ENCODE measurements around the gene YARS1. TPM values are rescaled to one million over a fixed set of nuclear protein-coding genes. Genes with fewer than 3 reads are reported as not detected.

Gene YARS1
- polyA plus RNA-seq, 4 donors: 53.6 to 69.5 (median 59.9) TPM

GRCh38 chr1:32766328-32766972 lies 50.7 kb downstream of the YARS1 start:
- no peak for DNase-seq (ENCODE audit: low read depth in 4 of 4, low spot score in 3 of 4)

DNA sequence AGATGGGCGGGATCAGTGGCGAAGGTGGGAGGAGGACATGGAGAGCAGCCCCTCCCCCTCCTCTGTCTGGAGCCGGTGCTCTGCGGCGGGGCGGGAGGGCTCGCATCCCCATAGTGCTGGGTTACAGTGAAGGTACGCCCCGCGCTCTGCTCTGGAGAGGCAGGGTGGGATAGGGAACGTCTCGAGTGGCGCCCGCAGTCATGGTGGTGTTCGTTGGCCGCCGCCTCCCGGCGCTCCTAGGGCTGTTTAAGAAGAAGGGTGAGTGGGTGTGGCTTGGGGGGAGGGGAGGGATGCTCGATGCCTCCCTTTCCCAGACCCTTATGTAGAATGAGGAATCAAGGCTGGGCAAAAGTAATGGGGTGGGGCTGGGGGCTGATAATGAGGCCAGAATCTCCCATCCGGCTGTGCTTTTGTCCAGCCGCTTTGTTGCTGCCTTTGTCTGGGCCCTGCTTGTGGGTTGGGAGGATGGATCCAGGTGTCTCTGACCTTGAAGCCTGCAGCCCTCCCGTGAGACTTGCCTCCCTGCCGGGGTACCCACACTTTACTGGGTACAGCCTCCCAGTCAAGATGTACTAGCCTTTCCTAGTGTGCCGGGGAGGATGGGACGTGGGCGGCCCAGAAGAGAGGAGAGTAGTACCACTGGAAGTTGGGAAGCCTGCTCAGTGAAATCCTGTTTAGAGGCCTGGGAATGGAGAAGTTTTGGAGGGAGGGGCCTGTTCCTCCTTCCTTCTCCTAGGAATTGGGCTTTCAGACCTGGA lies 51.4 kb downstream of the YARS1 start:
- no peak for DNase-seq (ENCODE audit: low read depth in 4 of 4, low spot score in 3 of 4)

DNA sequence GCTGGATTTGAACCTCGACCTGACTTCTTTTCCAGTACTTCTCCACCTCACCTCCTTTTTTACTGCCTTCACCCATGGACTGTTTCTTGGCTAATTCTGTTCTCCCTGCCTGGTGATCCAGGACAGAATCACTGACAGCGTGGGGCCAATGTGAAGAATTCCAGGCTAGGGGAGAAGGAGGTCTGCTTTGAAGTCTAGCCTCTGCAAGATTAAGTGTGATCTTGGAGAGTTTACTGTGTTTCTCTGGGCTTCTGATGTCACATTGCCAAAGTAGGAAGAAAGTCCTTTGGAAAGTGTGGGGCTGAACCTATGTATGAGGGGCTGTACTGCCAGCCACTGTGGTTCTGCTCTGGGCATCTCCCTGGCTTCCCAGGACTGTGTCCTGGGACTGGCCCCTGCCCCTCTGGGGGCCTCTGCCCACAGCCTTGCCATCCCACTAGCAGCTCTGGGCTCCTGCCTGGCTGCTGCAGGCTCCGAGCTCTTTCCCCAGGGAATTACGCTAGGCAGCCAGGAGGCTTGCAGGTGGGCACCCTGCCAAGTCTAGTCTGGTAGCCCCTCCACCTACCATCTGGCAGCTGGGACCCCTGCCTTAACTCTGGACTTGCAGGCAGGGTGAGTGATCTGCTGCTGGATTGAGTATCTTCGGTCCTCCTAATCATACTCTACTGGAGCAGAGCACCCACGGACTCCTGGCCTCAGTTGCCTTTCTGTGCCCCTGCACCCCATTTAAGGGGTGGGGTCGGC lies 52.2 kb downstream of the YARS1 start:
- no peak for DNase-seq (ENCODE audit: low read depth in 4 of 4, low spot score in 3 of 4)

GRCh38 chr1:32763221-32763620 lies 53.9 kb downstream of the YARS1 start:
- no peak for DNase-seq (ENCODE audit: low read depth in 4 of 4, low spot score in 3 of 4)

DNA sequence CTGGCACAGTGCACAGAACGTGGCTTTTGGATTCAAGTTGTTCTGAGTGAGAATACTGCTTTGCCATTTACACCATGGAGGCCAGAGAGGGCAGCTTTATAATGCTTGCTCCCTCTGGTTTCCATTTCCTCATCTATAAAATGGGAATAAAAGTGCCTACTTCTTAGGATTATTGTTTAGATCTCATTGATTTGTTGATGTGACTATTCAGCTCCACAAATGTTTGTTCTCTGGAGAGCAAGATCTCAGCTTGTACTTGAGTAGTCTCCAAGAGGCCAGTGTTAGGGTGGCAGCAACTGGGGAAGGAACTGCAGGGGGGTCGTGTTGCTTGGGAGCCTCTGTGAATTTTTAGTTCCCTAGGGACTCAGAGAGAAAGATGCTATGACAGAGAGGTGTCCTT lies 55.2 kb downstream of the YARS1 start:
- no peak for DNase-seq (ENCODE audit: low read depth in 4 of 4, low spot score in 3 of 4)

- DNase-seq (ENCODE audit: low read depth in 4 of 4, low spot score in 3 of 4): no peak
These were observed 55.8 kb downstream of the YARS1 start for GRCh38 chr1:32761253-32761877.

GRCh38 chr1:32759997-32760623 lies 57.0 kb downstream of the YARS1 start:
- peak in 1 of 4 donors; percentile 71 for DNase-seq (ENCODE audit: low read depth in 4 of 4, low spot score in 3 of 4)

DNA sequence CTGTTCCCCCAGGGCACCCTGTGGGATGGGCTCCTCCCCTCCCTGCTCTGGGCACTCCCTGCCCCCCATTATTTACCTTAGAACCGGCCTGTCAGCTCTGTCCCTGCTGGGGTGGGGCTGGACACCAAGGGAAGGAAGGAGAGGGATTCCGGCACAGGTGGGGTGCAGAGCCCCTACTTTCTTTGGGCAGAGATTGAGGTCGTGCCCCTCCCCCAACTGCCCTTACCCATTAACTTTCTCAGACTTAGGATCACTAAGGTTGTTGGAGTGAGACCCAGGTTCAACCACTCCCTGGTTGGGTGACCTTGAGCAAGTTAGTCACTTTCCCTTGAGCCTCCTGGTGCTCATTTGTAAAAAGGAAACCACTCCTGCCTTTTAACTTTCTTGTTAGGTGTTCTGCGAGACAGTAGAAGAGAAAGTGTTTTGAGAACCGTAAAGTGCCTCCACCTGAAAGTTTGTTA lies 57.6 kb downstream of the YARS1 start:
- DNase-seq (ENCODE audit: low read depth in 4 of 4, low spot score in 3 of 4): no peak

GRCh38 chr1:32758795-32759430 lies 58.2 kb downstream of the YARS1 start:
- no peak for DNase-seq (ENCODE audit: low read depth in 4 of 4, low spot score in 3 of 4)

GRCh38 chr1:32758177-32758794 lies 58.9 kb downstream of the YARS1 start:
- no peak for DNase-seq (ENCODE audit: low read depth in 4 of 4, low spot score in 3 of 4)

DNA sequence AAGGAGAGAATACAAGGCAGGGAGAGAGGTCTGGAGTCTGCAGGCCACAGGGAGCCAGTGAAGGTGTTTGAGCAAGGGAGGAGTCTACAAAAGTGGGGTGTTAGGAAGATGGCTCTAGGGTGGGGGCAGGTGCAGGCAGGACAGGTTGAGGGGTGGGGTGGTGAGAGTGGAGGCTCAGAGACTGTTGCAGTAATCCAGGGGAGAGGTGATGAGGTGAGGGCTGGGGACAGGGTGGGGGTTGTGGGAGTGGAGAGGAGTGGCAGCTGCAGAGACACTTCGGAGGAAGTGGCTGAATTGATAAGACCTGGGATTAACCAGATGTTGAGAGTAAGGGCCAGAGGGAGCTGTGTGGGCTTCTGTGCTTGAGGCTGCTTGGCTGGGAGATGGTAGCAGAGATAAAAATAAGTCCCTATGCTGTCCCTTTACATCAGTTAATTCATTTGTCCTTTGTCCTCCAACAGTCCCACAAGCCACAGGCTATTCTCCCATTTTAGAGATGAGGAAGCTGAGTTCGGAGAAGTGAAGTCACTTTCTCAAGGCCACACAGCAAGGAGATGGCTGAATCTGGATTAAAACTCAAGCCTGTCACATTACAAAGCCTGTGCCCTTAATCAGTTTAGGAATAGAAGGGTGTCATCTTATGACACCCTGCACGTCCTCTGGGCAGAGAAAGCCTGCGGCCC lies 59.8 kb downstream of the YARS1 start:
- no peak for DNase-seq (ENCODE audit: low read depth in 4 of 4, low spot score in 3 of 4)

GRCh38 chr1:32755810-32756159 lies 61.4 kb downstream of the YARS1 start:
- DNase-seq (ENCODE audit: low read depth in 4 of 4, low spot score in 3 of 4): no peak

- no peak for DNase-seq (ENCODE audit: low read depth in 4 of 4, low spot score in 3 of 4)
These were observed 61.9 kb downstream of the YARS1 start for GRCh38 chr1:32755098-32755809.

DNA sequence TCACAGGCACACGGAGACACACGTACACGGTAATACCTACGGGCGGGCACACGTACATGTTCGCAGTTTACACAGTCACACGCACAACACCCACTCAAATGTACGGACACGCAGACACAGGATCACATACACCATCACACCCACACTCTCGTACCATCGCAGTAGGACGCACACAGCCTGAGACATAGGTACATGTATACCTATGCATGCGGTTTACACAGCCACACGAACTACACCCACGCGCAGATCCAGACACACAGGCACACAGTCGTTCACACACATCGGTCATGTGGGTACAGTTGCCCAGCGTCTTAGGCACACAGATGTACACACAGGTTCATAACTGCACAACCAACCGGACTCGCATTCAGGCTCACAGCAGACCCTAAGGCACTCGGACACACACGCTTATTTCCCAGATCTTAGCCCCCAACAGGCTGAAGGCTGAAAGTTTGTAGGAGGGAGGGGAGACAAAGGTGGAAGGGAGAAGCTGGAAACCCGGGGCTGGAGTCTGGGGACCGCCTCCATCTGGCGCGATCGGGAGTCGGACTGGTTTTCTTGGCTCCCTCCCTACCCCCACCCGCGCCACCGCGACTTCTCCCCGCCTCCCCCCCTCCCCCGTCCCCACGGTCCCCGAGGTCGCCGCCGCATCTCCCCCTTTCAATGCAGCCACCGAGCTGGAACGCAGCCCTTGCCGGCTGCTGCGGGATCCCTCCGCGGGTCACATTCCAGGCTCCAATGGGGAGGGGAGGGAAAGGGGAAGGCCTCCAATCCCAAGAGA lies 62.7 kb downstream of the YARS1 start:
- no peak for DNase-seq (ENCODE audit: low read depth in 4 of 4, low spot score in 3 of 4)

- DNase-seq (ENCODE audit: low read depth in 4 of 4, low spot score in 3 of 4): peak in 3 of 4 donors; percentile 72 to 79 (median 78)
These were observed 63.4 kb downstream of the YARS1 start for GRCh38 chr1:32753532-32754316.

DNA sequence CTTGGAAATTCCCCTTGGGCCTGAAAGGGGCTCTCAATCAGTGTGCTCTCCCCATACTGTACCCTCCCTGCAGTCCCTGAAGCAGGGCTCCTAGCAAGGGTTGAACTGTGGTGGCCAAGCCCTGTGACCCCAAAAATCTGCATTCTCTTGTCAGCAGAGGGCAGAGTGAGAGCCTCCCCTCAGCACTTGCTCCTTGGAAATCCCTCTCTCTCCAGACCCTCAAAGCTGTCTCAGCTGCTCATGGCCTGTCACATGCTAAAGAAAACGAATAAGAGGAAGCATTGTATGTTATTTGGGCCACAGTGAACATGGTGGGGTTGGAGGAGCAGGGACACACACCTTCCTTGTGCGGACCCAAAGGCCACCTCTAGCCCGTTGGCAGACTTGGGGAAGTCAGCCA lies 67.4 kb downstream of the YARS1 start:
- DNase-seq (ENCODE audit: low read depth in 4 of 4, low spot score in 3 of 4): no peak

DNA sequence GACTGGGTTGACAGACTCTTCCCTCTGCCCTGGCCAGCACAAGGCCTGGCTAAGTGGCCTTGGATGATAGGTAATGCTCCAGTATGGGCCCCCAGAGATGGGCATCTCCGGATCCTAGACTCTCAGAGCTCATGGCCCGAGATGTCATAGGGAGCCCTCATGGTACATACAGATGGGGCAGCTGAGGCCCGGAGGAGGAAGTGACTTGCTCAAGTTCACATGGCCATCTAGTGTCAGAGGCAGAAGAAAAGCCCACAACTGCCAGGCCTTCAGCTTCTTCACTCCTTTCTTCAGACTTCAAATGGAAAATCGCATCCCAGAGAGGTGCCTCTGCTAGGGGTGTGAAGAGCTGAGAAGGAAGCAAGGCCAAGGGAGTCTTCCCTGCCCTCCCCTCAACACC lies 67.8 kb downstream of the YARS1 start:
- DNase-seq (ENCODE audit: low read depth in 4 of 4, low spot score in 3 of 4): no peak
